ENCODE results near the gene TSPAN4.

- TF ChIP-seq CTCF (IDR thresholded peaks at IDR 0.05; ENCODE audit: insufficient read depth, low read length) (no peak), REST (IDR thresholded peaks at IDR 0.05; ENCODE audit: insufficient replicate concordance, low read depth) (no peak), POLR2AphosphoS5 (IDR thresholded peaks at IDR 0.05; ENCODE audit: low read depth) (peak; percentile 51; the same call in 1 of the 2 replicates), SPI1 (IDR thresholded peaks at IDR 0.05; ENCODE audit: borderline replicate concordance, low read depth) (peak; percentile 5; the same call in 1 of the 2 replicates), GABPA (IDR thresholded peaks at IDR 0.05; ENCODE audit: low read depth) (no peak)
Observed at GRCh38 chr11:795634-796564, 46.8 kb upstream of the TSPAN4 start.
